VCaP (cell line): ENCODE measurements around the gene PRICKLE2.

Experiments
- H3K27ac ChIP-seq: fragments of 450-650 bp; 2 replicates; pipeline ENCODE4 v1.5.1; 2017
- TF ChIP-seq, protein P1 (sequence below): fragments of 450-650 bp; conservative IDR thresholded peaks from 2 replicates; pipeline ENCODE4 v1.5.1; 2017; ENCODE audit warnings: mild to moderate bottlenecking, moderate library complexity

PRICKLE2 gene

DNA sequence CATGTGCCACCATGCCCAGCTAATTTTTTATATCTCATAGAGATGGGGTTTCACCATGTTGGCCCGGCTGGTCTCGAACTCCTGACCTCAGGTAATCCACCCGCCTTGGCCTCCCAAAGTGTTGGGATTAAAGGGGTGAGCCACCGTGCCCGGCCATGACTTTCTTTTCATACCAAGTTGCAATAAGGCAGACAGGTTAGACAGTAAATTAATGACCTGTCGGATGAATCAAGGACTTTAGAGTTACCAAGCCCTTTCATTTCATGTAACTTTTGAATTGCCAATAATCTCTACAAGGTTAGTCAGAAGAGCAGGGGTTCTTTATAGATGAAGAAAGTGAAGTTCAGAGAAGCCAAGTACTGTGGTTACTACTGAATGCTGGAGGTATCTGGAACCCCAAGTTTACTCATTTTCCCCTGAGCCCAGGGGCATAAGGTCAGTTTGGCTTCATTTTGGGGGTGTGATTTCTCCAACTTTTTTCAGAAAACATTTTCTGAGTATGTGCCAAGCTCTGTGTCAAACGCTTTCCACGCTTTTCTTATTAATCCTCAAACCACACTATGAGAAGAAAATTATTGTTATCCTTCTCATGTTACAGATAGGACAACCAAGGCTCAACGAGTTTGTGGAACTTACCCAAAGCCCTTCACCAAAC, 11.9 kb downstream of the PRICKLE2 start:
- TF ChIP-seq, protein P1, sequence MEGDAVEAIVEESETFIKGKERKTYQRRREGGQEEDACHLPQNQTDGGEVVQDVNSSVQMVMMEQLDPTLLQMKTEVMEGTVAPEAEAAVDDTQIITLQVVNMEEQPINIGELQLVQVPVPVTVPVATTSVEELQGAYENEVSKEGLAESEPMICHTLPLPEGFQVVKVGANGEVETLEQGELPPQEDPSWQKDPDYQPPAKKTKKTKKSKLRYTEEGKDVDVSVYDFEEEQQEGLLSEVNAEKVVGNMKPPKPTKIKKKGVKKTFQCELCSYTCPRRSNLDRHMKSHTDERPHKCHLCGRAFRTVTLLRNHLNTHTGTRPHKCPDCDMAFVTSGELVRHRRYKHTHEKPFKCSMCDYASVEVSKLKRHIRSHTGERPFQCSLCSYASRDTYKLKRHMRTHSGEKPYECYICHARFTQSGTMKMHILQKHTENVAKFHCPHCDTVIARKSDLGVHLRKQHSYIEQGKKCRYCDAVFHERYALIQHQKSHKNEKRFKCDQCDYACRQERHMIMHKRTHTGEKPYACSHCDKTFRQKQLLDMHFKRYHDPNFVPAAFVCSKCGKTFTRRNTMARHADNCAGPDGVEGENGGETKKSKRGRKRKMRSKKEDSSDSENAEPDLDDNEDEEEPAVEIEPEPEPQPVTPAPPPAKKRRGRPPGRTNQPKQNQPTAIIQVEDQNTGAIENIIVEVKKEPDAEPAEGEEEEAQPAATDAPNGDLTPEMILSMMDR, result no peak
- H3K27ac ChIP-seq, result no peak overlapping the region

DNA sequence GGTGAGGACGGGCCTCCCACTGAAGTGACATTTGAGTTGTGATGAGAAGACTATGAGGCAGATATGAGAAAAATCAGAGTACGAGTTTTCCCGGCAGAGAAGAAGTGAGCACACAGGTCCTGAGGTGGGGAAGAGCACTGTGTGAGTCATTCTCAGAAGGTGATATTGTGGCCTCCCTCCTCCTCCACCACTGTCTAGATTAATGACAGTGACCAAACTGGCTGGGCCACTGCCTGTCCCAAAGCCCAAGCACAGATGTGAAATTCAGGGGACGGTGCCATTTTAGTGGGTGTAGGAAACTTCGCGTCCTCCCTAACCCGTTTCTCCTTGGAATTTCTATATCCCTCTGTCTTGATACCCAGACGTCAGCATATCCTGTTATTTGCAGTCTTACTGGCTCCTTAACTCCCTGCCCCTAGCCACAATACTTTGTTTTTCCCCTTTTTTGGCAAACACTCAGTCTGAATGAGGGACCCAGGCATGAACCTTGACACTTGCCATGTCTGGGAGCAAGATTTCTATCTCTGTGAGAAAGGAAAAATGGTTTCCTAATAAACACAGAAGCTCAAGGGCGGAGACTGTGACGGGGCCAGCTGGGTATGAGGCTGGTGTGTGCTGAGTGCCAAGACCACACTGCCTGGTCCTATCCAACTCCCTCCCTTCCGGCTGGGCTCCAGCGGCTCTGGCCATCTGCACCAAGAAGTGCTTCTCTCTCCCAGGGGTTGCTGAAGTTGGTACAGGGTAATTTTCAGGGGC, 15.2 kb downstream of the PRICKLE2 start:
- TF ChIP-seq, protein P1, result no peak
- no peak overlapping the region for H3K27ac ChIP-seq

- TF ChIP-seq, protein P1, result no peak
- H3K27ac ChIP-seq, result no peak overlapping the region
Observed at GRCh38 chr3:64207289-64208080, 17.8 kb downstream of the PRICKLE2 start.

DNA sequence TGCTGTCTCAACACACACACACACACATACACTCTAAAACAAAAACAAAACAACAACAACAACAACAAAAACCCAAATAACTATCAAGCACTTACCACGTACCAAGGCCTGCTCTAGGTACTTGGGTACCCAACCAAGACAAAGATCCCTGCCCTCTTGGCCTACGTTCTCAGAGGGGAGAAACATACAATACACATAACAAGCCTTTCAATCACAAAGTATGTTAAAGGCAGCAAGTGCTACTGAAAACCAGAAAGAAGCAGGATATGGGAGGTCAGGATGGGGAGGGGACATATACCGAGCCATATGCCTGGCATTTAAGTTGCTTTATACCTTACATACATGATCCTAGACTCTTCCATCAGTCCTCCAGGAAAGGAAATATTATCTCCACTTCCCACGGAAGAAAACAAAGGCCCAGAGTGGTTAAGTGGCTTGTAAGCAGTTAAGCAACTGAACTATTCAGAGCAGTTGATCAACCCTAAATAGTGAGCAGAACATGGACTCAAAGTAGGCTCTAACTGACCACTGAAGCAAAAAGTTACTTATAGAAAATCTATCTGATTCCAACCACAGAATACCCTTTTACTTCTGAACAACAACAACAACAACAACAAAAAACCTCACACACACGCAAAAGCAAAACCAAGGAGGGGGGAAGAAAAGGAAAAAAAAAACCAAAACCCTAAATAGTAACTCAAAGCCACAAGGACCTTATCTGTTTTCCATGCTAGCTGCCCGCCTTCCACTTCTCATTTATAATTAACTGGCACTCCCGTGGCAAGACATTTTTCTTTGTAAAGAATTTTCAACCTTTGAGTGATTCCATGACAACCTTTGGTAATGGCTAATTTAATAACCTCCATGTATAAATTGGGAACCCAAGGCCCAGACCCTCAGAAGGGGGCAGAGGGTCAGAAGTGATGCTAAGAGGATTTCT, 21.0 kb downstream of the PRICKLE2 start:
- no peak overlapping the region for H3K27ac ChIP-seq
- TF ChIP-seq, protein P1, result no peak

- no peak overlapping the region for H3K27ac ChIP-seq
- TF ChIP-seq, protein P1, result no peak
Observed at GRCh38 chr3:64203216-64203615, 22.1 kb downstream of the PRICKLE2 start.

- TF ChIP-seq, protein P1, result no peak
- H3K27ac ChIP-seq, result no peak overlapping the region
Observed at GRCh38 chr3:64199932-64200331, 25.3 kb downstream of the PRICKLE2 start.
